Ovary (tissue), 9 donors: ENCODE measurements around the gene HLA-G. TPM values are rescaled to one million over a fixed set of nuclear protein-coding genes. Genes with fewer than 3 reads are reported as not detected.

ENCODE experiments used
- DNase-seq, 5 donors: peaks; one replicate each; pipeline ENCODE4 v3.0.0-alpha.2; 2019 to 2020
- H3K27ac ChIP-seq, 2 donors: fragments of 200-600 bp; one replicate each; pipeline versions ENCODE4 v1.5.1 to v1.8.0; 2019 to 2022
- H3K27me3 ChIP-seq: fragments of 200-600 bp; one replicate; pipeline ENCODE4 v1.8.0; 2022
- H3K36me3 ChIP-seq: fragments of 200-600 bp; sonication (generic); one replicate; pipeline ENCODE4 v1.5.1; 2019
- H3K4me1 ChIP-seq: one replicate; pipeline ENCODE4 v1.8.1; 2013; ENCODE audit warnings: mild to moderate bottlenecking, moderate library complexity; ENCODE audit not compliant: insufficient read depth
- H3K4me3 ChIP-seq: fragments of 200-600 bp; sonication (generic); one replicate; pipeline ENCODE4 v1.5.1; 2017
- H3K9me3 ChIP-seq, 2 donors: fragments of 200-600 bp in 1 of 2; sonication (generic) in 1 of 2; one replicate each; pipeline versions ENCODE4 v1.5.1 to v1.8.1; 2013 to 2019; ENCODE audit warnings: mild to moderate bottlenecking in 1 of 2, moderate library complexity in 1 of 2
- CTCF ChIP-seq, 3 donors: fragments of 450-650 bp in 2 of 3; fragments of 200-600 bp in 1 of 3; IDR thresholded peaks; one replicate each; pipeline versions ENCODE4 v1.5.1 to v1.8.0; 2016 to 2022; ENCODE audit warnings: antibody characterized with exemption in 3 of 3, mild to moderate bottlenecking in 1 of 3
- EP300 ChIP-seq: sonication (generic); formaldehyde crosslinking; IDR thresholded peaks from one replicate; pipeline ENCODE4 v1.6.1; 2017; ENCODE audit warnings: antibody characterized with exemption
- POLR2A ChIP-seq: fragments of 450-650 bp; IDR thresholded peaks from one replicate; pipeline ENCODE4 v1.6.1; 2017; ENCODE audit warnings: antibody characterized with exemption, mild to moderate bottlenecking, moderate library complexity
- WGBS, 3 donors: extraction: QIAGEN DNeasy Blood & Tissue Kit in 1 of 3; methylation state at CpG; one replicate each; pipeline versions ENCODE4 v1.1.5 to v1.1.7; 2013 to 2017; 5-methylcytosine and 5-hydroxymethylcytosine counted together
- intact Hi-C, 4 donors: fragments of 100-400 bp; cut with DNase I; formaldehyde crosslinking; loops; one replicate each; pipeline versions ENCODE4 v1.11.0 to v1.15.1; 2022 to 2023
- polyA plus RNA-seq, 2 donors: library from polyadenylated mRNA; stranded (reverse); fragments of 200-250 nt in 1 of 2; fragments of 350-450 nt in 1 of 2; fragmentation: Illumina TruSeq in 1 of 2; extraction: RNeasy Lipid Tissue Mini Kit (QIAGEN cat#74804) in 1 of 2; gene quantifications; one replicate each; pipeline ENCODE4 v1.2.3, GENCODE V29; 2013 to 2014
- total RNA-seq, 7 donors: library from RNA; depleted of rRNA in 2 of 7; stranded (reverse); fragments of >200 nt in 2 of 7; fragmentation: NEBNext Ultra II Directional in 3 of 7; extraction: Animal tissue kit (Norgen Biotek cat#: 25700) in 3 of 7; gene quantifications; one replicate each; pipeline versions ENCODE4 v1.1.0 to v1.2.4, GENCODE V29; 2016 to 2023
- donor health status: DM: no; HTN: no; CAD: no; lungs with moderate emphysema.
- donor health status: DM: no; HTN: no; CAD: no.
- donor health status: Bipolar disorder and iron deficiency.
- donor health status: DM: yes; HTN: yes; CAD: no.
- donor health status: DM: no; HTN: no; CAD: no.
- donor health status: DM: yes; HTN: yes; CAD: no.

The HLA-G gene
- total and polyA plus RNA-seq, 9 donors: 0.06 to 1.1 (median 0.24) TPM; not detected in 3

DNA sequence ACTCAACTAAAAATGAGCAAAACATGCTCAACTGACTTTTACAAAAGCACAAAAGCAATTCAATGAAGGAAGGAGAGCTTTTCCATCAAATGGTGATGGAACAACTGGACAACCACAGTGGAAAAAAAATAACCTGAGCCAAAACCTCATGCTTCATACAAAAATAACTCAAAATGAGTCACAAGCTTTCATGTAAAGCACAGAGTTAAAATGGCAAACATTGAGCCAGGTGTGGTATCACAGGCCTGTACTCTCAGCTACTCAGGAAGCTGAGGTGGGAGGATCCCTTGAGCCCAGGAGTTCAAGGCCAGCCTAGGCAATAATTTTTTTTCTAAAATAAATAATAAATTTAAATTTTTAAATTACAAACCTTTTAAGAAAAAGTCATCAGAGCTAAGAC lies 18.4 kb upstream of the HLA-G start:
- Histone ChIP-seq H3K4me3 (no peak overlapping the region), H3K9me3 (no peaks in the 10 kb centered on the region), H3K36me3 (no peaks in the 10 kb centered on the region), H3K27me3 (no peaks in the 10 kb centered on the region), H3K4me1 (no peaks in the 10 kb centered on the region), H3K27ac (no peak overlapping the region)
- intact Hi-C loops: no loop called here
- TF ChIP-seq CTCF (IDR thresholded peaks at IDR 0.05): no peak
- DNase-seq: no peak

GRCh38 chr6:29810371-29810770 lies 17.3 kb upstream of the HLA-G start:
- H3K27ac ChIP-seq: no peak overlapping the region
- no peak for DNase-seq

GRCh38 chr6:29811377-29811776 lies 16.2 kb upstream of the HLA-G start:
- no peak for DNase-seq
- Histone ChIP-seq H3K4me3 (no peak overlapping the region), H3K9me3 (no peaks in the 10 kb centered on the region), H3K36me3 (no peaks in the 10 kb centered on the region), H3K27ac (no peak overlapping the region), H3K27me3 (no peaks in the 10 kb centered on the region), H3K4me1 (no peaks in the 10 kb centered on the region)
- intact Hi-C loops: no loop called here
- TF ChIP-seq CTCF (IDR thresholded peaks at IDR 0.05) (no peak), EP300 (no peak), POLR2A (no peak)
- 78 to 85% (median 80%) methylated on average over 1 of the region's 1 CpG for WGBS, 3 donors

More at GRCh38 chr6:29810371-29810770, 17.3 kb upstream of the HLA-G start:
- Histone ChIP-seq H3K36me3 (no peaks in the 10 kb centered on the region), H3K4me1 (no peaks in the 10 kb centered on the region), H3K27me3 (no peaks in the 10 kb centered on the region), H3K4me3 (no peak overlapping the region), H3K9me3 (no peaks in the 10 kb centered on the region)
- no peak for TF ChIP-seq EP300
- intact Hi-C loops: no loop called here
- WGBS, 3 donors: 54 to 78% (median 58%) methylated on average over 2 of the region's 2 CpGs

GRCh38 chr6:29813066-29813465 lies 14.6 kb upstream of the HLA-G start:
- H3K4me3 ChIP-seq: no peak overlapping the region
- no peak overlapping the region for H3K27ac ChIP-seq
- no peaks in the 10 kb centered on the region for H3K4me1 ChIP-seq
- no peak for DNase-seq
- H3K36me3 ChIP-seq: no peaks in the 10 kb centered on the region
- intact Hi-C loops: no loop called here
- TF ChIP-seq POLR2A: no peak
- no peak for TF ChIP-seq EP300
- no peak for TF ChIP-seq CTCF (IDR thresholded peaks at IDR 0.05)
- 0 to 53% (median 22%) methylated on average over 1 of the region's 1 CpG for WGBS, 3 donors
- H3K9me3 ChIP-seq: no peaks in the 10 kb centered on the region
- H3K27me3 ChIP-seq: no peaks in the 10 kb centered on the region

DNA sequence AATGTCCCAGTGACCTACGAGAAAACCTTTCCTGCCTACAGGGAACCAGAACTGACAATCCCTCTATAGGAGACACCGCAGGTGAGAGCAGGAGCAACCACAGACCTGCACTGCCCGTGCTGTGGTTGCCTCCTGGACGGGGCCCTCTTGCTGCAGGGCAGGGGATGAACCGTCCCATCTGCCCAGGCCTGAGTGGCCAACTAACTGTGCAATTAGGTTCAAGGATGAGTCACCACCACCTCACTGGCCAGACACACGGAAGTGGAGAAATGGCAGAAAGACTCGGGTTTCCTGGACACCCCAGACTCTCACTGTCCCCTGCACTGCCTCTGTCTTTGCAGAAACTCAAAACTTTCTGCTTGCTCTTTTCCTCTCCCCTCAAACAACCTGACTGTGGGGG lies 13.8 kb upstream of the HLA-G start:
- Histone ChIP-seq H3K27ac (no peak overlapping the region), H3K36me3 (no peaks in the 10 kb centered on the region), H3K27me3 (no peaks in the 10 kb centered on the region), H3K4me3 (no peak overlapping the region), H3K9me3 (no peaks in the 10 kb centered on the region), H3K4me1 (no peaks in the 10 kb centered on the region)
- 54 to 59% (median 56%) methylated on average over 7 of the region's 7 CpGs for WGBS, 3 donors
- no peak for DNase-seq
- intact Hi-C loops: no loop called here
- no peak for TF ChIP-seq EP300
- TF ChIP-seq POLR2A: no peak
- TF ChIP-seq CTCF (IDR thresholded peaks at IDR 0.05): no peak
